ENCODE results near the gene STAP1.

- TF ChIP-seq CTCF (IDR thresholded peaks at IDR 0.05; ENCODE audit: low read depth, low read length, poor library complexity, severe bottlenecking) (no peak), EZH2phosphoT487 (IDR thresholded peaks at IDR 0.05; ENCODE audit: borderline replicate concordance, low read length) (no peak)
Measured at GRCh38 chr4:67635331-67635730, 76.8 kb downstream of the STAP1 start.

All from DOHH2 (cell line).